ENCODE results near the gene PLCL1. TPM values are rescaled to one million over a fixed set of nuclear protein-coding genes. Genes with fewer than 3 reads are reported as not detected.
"Not testable (repeated sequence)": the region's sequence is repeated elsewhere in the genome, so short reads cannot be mapped to it uniquely, and the experiment has no call there.

PLCL1 gene
- total RNA-seq, 2 donors from 2014 or later: 6.7 to 6.8 TPM

GRCh38 chr2:198012025-198012424, 207.6 kb downstream of the PLCL1 start:
- no peaks in the 10 kb centered on the region for H3K36me3 ChIP-seq
- no peak for TF ChIP-seq CTCF (IDR thresholded peaks at IDR 0.05)
- TF ChIP-seq POLR2A (IDR thresholded peaks at IDR 0.05): no peak
- TF ChIP-seq POLR2AphosphoS5 (IDR thresholded peaks at IDR 0.05): no peak
- DNase-seq (ENCODE audit: low spot score): no peak

GRCh38 chr2:198016243-198016642, 211.8 kb downstream of the PLCL1 start:
- Histone ChIP-seq H3K4me1 (replicated peaks) (no peaks in the 10 kb centered on the region), H3K4me3 (no peak overlapping the region), H3K27me3 (replicated peaks; ENCODE audit: insufficient read depth) (no peaks in the 10 kb centered on the region), H3K27ac (no peak overlapping the region), H3K9me3 (no peaks in the 10 kb centered on the region), H3K36me3 (no peaks in the 10 kb centered on the region)
- TF ChIP-seq CTCF (IDR thresholded peaks at IDR 0.05) (no peak), POLR2AphosphoS5 (IDR thresholded peaks at IDR 0.05) (no peak), POLR2A (IDR thresholded peaks at IDR 0.05) (no peak)
- WGBS: 46% methylated on average over 4 of the region's 4 CpGs
- intact Hi-C loops (cut with DNase I): no loop called here
- DNase-seq (ENCODE audit: low spot score): no peak

More at GRCh38 chr2:198012025-198012424, 207.6 kb downstream of the PLCL1 start:
- no peaks in the 10 kb centered on the region for H3K27me3 ChIP-seq (replicated peaks; ENCODE audit: insufficient read depth)
- H3K27ac ChIP-seq: no peak overlapping the region
- no peaks in the 10 kb centered on the region for H3K4me1 ChIP-seq (replicated peaks)
- intact Hi-C loops (cut with DNase I): no loop called here
- no peak overlapping the region for H3K4me3 ChIP-seq
- no peaks in the 10 kb centered on the region for H3K9me3 ChIP-seq

- no peak for TF ChIP-seq POLR2AphosphoS5 (IDR thresholded peaks at IDR 0.05)
- no peak for TF ChIP-seq CTCF (IDR thresholded peaks at IDR 0.05)
- TF ChIP-seq POLR2A (IDR thresholded peaks at IDR 0.05): no peak
- Histone ChIP-seq H3K9me3 (no peaks in the 10 kb centered on the region), H3K36me3 (no peaks in the 10 kb centered on the region), H3K4me1 (replicated peaks) (no peaks in the 10 kb centered on the region), H3K27ac (no peak overlapping the region), H3K27me3 (replicated peaks; ENCODE audit: insufficient read depth) (no peaks in the 10 kb centered on the region), H3K4me3 (no peak overlapping the region)
- intact Hi-C loops (cut with DNase I): no loop called here
- 51% methylated on average over 2 of the region's 2 CpGs for WGBS
- no peak for DNase-seq (ENCODE audit: low spot score)
Measured at GRCh38 chr2:198017068-198017467, 212.7 kb downstream of the PLCL1 start.

GRCh38 chr2:198028955-198029354, 224.6 kb downstream of the PLCL1 start:
- Histone ChIP-seq H3K4me1 (replicated peaks) (no peaks in the 10 kb centered on the region), H3K27me3 (replicated peaks; ENCODE audit: insufficient read depth) (no peaks in the 10 kb centered on the region), H3K27ac (no peak overlapping the region), H3K36me3 (no peaks in the 10 kb centered on the region), H3K9me3 (no peaks in the 10 kb centered on the region), H3K4me3 (no peak overlapping the region)
- no peak for TF ChIP-seq POLR2AphosphoS5 (IDR thresholded peaks at IDR 0.05)
- no peak for TF ChIP-seq CTCF (IDR thresholded peaks at IDR 0.05)
- TF ChIP-seq POLR2A (IDR thresholded peaks at IDR 0.05): no peak
- 67% methylated on average over 1 of the region's 1 CpG for WGBS
- intact Hi-C loops (cut with DNase I): no loop called here
- DNase-seq (ENCODE audit: low spot score): no peak

GRCh38 chr2:198029576-198029975, 225.2 kb downstream of the PLCL1 start:
- intact Hi-C loops (cut with DNase I); H3K27me3 ChIP-seq (replicated peaks; ENCODE audit: insufficient read depth); H3K36me3 ChIP-seq; H3K27ac ChIP-seq; H3K4me3 ChIP-seq; H3K4me1 ChIP-seq (replicated peaks); H3K9me3 ChIP-seq; DNase-seq (ENCODE audit: low spot score): not testable (repeated sequence)
- 66% methylated on average over 5 of the region's 5 CpGs for WGBS

Measured in prostate gland (tissue), 2 donors.